CD14-positive monocyte (primary cell): ENCODE data around the gene GPR34. TPM values are rescaled to one million over a fixed set of nuclear protein-coding genes. Genes with fewer than 3 reads are reported as not detected.

Experiments used
- DNase-seq, 3 donors: peaks; one replicate each; pipeline ENCODE4 v3.0.0-alpha.2; 2011 to 2022
- H2AFZ ChIP-seq: 2 replicates; pipeline ENCODE4 v1.6.0; 2012; ENCODE audit warnings: mild to moderate bottlenecking, low read depth, low read length, inconsistent platforms; ENCODE audit not compliant: insufficient read depth, poor library complexity, severe bottlenecking
- H3K27ac ChIP-seq, 2 donors: 1 replicate in 1 of 2; 2 replicates in 1 of 2; pipeline ENCODE4 v1.5.1; 2012 to 2013; ENCODE audit warnings: low read length in 2 of 2, control low read depth in 1 of 2, inconsistent platforms in 1 of 2, low read depth in 1 of 2, mild to moderate bottlenecking in 1 of 2
- H3K27me3 ChIP-seq, 2 donors: one replicate each; pipeline versions ENCODE4 v1.6.0 to v1.6.1; 2011 to 2013; ENCODE audit warnings: low read length in 2 of 2; ENCODE audit not compliant: control insufficient read depth in 2 of 2, insufficient read depth in 2 of 2
- H3K36me3 ChIP-seq, 2 donors: replicated peaks in 1 of 2; 1 replicate in 1 of 2; 2 replicates in 1 of 2; pipeline versions ENCODE4 v1.5.1 to v1.6.1; 2012 to 2013; ENCODE audit warnings: low read length in 2 of 2, control low read depth in 1 of 2, inconsistent platforms in 1 of 2, mild to moderate bottlenecking in 1 of 2; ENCODE audit not compliant: insufficient read depth in 2 of 2, control insufficient read depth in 1 of 2
- H3K4me1 ChIP-seq, 2 donors: 1 replicate in 1 of 2; 2 replicates in 1 of 2; pipeline versions ENCODE4 v1.5.1 to v1.6.1; 2012 to 2013; ENCODE audit warnings: low read length in 2 of 2, control low read depth in 1 of 2, inconsistent platforms in 1 of 2, mild to moderate bottlenecking in 1 of 2, moderate library complexity in 1 of 2; ENCODE audit not compliant: insufficient read depth in 2 of 2, control insufficient read depth in 1 of 2
- H3K4me2 ChIP-seq: replicated peaks from 2 replicates; pipeline ENCODE3; 2012; ENCODE audit warnings: low read length, moderate library complexity, mild to moderate bottlenecking; ENCODE audit not compliant: poor library complexity, severe bottlenecking; ENCODE audit errors: extremely low read depth
- H3K4me3 ChIP-seq, 3 experiments: fragments of 200-600 bp in 1 of 3; sonication (generic) in 1 of 3; replicated peaks in 1 of 3; 1 replicate in 2 of 3; 2 replicates in 1 of 3; pipeline ENCODE4 v1.5.1; 2011 to 2013; ENCODE audit warnings: low read length in 3 of 3, mild to moderate bottlenecking in 3 of 3, control low read depth in 2 of 3, low read depth in 2 of 3, inconsistent platforms in 1 of 3, moderate library complexity in 1 of 3
- H3K79me2 ChIP-seq: 2 replicates; pipeline ENCODE4 v1.6.0; 2012; ENCODE audit warnings: mild to moderate bottlenecking, control low read depth, inconsistent platforms, low read length, moderate library complexity; ENCODE audit not compliant: insufficient read depth
- H3K9ac ChIP-seq: 2 replicates; pipeline ENCODE4 v1.6.0; 2017; ENCODE audit warnings: low read length, mild to moderate bottlenecking; ENCODE audit not compliant: insufficient read depth, poor library complexity, severe bottlenecking
- H3K9me3 ChIP-seq, 2 donors: replicated peaks in 1 of 2; 1 replicate in 1 of 2; 2 replicates in 1 of 2; pipeline versions ENCODE4 v1.5.1 to v1.6.1; 2012 to 2013; ENCODE audit warnings: low read length in 2 of 2, control low read depth in 1 of 2; ENCODE audit not compliant: control insufficient read depth in 1 of 2, insufficient read depth in 1 of 2
- H4K20me1 ChIP-seq: 2 replicates; pipeline ENCODE4 v1.6.0; 2012; ENCODE audit warnings: mild to moderate bottlenecking, low read length, control low read depth, moderate library complexity; ENCODE audit not compliant: insufficient read depth
- H3K27ac Mint-ChIP-seq, 7 donors: one replicate each; pipeline ENCODE4 v1.8.0; 2020; ENCODE audit warnings: mild to moderate bottlenecking in 7 of 7, mixed read lengths in 7 of 7, moderate library complexity in 6 of 7, inconsistent platforms in 2 of 7
- H3K27me3 Mint-ChIP-seq, 3 donors: one replicate each; pipeline ENCODE4 v1.8.0; 2021 to 2022; ENCODE audit warnings: low read depth in 3 of 3, mild to moderate bottlenecking in 3 of 3, mixed read lengths in 3 of 3, moderate library complexity in 3 of 3, inconsistent platforms in 1 of 3
- H3K36me3 Mint-ChIP-seq, 2 donors: one replicate each; pipeline ENCODE4 v1.8.0; 2020; ENCODE audit warnings: mixed read lengths in 2 of 2, inconsistent platforms in 1 of 2, mild to moderate bottlenecking in 1 of 2
- H3K4me1 Mint-ChIP-seq: one replicate; pipeline ENCODE4 v1.8.0; 2020; ENCODE audit warnings: mild to moderate bottlenecking, mixed read lengths
- H3K4me3 Mint-ChIP-seq, 2 donors: one replicate each; pipeline ENCODE4 v1.8.0; 2020; ENCODE audit warnings: mild to moderate bottlenecking in 2 of 2, mixed read lengths in 2 of 2, moderate library complexity in 1 of 2
- H3K9me3 Mint-ChIP-seq, 7 donors: one replicate each; pipeline ENCODE4 v1.8.0; 2020 to 2022; ENCODE audit warnings: mixed read lengths in 7 of 7, mild to moderate bottlenecking in 6 of 7, moderate library complexity in 6 of 7, inconsistent platforms in 2 of 7
- WGBS: methylation state at CpG from one replicate; pipeline ENCODE4 v1.1.5; 2013; ENCODE audit warnings: missing lambda C conversion rate; ENCODE audit not compliant: insufficient coverage; 5-methylcytosine and 5-hydroxymethylcytosine counted together
- intact Hi-C, 2 donors: fragments of 100-400 bp; cut with micrococcal nuclease; formaldehyde crosslinking; loops; one replicate each; pipeline versions ENCODE4 v1.15.0 to v1.15.1; 2023
- polyA plus RNA-seq, 3 donors: library from polyadenylated mRNA; depleted of rRNA in 1 of 3; unstranded in 2 of 3; stranded (reverse) in 1 of 3; fragments of 300-500 nt in 2 of 3; fragments of >200 nt in 1 of 3; fragmentation: Illumina TruSeq in 2 of 3; gene quantifications; 1 replicate in 2 of 3; 2 replicates in 1 of 3; pipeline ENCODE4 v1.2.3, GENCODE V29; 2012 to 2021
- TF ChIP-seq, protein P1 (sequence below): fragments of 200-600 bp; IDR thresholded peaks from one replicate; pipeline ENCODE4 v1.8.0; 2022; ENCODE audit warnings: antibody characterized with exemption, mild to moderate bottlenecking

The GPR34 gene
- polyA plus RNA-seq, 3 donors = 6.1 to 20.3 (median 14.8) TPM

GRCh38 chrX:41723826-41724225, 35.1 kb downstream of the GPR34 start, which contains the start of gene GPR82:
Gene GPR82, plus strand, starts transcription at chrX:41724181. Its CDS starts 2,846 bp downstream, at chrX:41727027.
- Histone ChIP-seq H3K9me3 (peaks cover 5 to 6% of the 10 kb centered on the region in 2 donors), H3K27ac (peak within 1 kb of the TSS in 1 of 2 donors; percentile 63), H3K4me1 (peaks cover 36 to 50% of the 10 kb centered on the region in 2 donors), H3K9ac (no peak within 1 kb of the TSS), H3K79me2 (no peaks in the 10 kb centered on the region), H3K4me3 (peak within 1 kb of the TSS; percentile 5 to 54 (median 30)), H3K27me3 (peaks cover 0 to 6% of the 10 kb centered on the region in 2 donors), H3K36me3 (no peaks in the 10 kb centered on the region), H4K20me1 (no peaks in the 10 kb centered on the region), H3K4me2 (peak within 1 kb of the TSS; percentile 41), H2AFZ (no peak within 1 kb of the TSS)
- peak within 1 kb of the TSS in 1 of 2 donors; percentile 60 for H3K4me3 Mint-ChIP-seq
- intact Hi-C loops = no loop called here
- peaks cover 47% of the 10 kb centered on the region for H3K4me1 Mint-ChIP-seq
- H3K9me3 Mint-ChIP-seq = peaks cover 4 to 10% (median 9%) of the 10 kb centered on the region in 7 donors
- TF ChIP-seq, protein P1, sequence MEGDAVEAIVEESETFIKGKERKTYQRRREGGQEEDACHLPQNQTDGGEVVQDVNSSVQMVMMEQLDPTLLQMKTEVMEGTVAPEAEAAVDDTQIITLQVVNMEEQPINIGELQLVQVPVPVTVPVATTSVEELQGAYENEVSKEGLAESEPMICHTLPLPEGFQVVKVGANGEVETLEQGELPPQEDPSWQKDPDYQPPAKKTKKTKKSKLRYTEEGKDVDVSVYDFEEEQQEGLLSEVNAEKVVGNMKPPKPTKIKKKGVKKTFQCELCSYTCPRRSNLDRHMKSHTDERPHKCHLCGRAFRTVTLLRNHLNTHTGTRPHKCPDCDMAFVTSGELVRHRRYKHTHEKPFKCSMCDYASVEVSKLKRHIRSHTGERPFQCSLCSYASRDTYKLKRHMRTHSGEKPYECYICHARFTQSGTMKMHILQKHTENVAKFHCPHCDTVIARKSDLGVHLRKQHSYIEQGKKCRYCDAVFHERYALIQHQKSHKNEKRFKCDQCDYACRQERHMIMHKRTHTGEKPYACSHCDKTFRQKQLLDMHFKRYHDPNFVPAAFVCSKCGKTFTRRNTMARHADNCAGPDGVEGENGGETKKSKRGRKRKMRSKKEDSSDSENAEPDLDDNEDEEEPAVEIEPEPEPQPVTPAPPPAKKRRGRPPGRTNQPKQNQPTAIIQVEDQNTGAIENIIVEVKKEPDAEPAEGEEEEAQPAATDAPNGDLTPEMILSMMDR = no peak
- H3K36me3 Mint-ChIP-seq = peaks cover 4% of the 10 kb centered on the region in 2 donors
- H3K27me3 Mint-ChIP-seq = peaks cover 0 to 5% (median 1%) of the 10 kb centered on the region in 3 donors
- WGBS = no CpG with 5 or more reads among the region's 2 CpGs
- peak; percentile 45 to 52 (median 49) for DNase-seq
- peak within 1 kb of the TSS in 6 of 7 donors; percentile 63 to 86 (median 76) for H3K27ac Mint-ChIP-seq

DNA sequence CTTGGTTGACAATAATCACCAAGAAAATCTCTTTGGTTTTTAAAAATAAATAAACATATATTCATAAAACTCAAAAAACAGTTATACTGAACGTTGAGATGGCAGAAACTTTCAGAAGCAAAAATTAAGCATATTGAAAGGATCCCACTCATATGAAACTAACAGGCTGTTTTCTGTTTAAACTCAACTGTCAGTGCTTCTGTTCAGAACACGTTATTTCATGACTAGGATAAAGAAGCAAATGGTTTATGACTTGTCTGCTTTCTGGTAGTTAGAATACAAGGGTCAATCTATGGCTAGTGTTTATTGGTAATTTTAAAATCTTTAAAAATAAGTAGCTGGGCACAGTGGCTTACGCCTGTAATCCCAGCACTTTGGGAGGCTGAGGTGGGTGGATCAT, 39.4 kb downstream of the GPR34 start:
- TF ChIP-seq, protein P1 = no peak
- Mint-ChIP-seq H3K4me1 (peaks cover 25% of the 10 kb centered on the region), H3K27me3 (peaks cover 0 to 4% (median 1%) of the 10 kb centered on the region in 3 donors), H3K36me3 (peaks cover 1 to 4% of the 10 kb centered on the region in 2 donors), H3K4me3 (no peak overlapping the region), H3K9me3 (no peaks in the 10 kb centered on the region), H3K27ac (no peak overlapping the region)
- Histone ChIP-seq H3K4me1 (peaks cover 7 to 14% of the 10 kb centered on the region in 2 donors), H3K36me3 (no peaks in the 10 kb centered on the region), H3K79me2 (no peaks in the 10 kb centered on the region), H3K9ac (no peak overlapping the region), H2AFZ (no peak overlapping the region), H3K4me2 (no peak overlapping the region), H3K9me3 (no peaks in the 10 kb centered on the region), H4K20me1 (no peaks in the 10 kb centered on the region), H3K4me3 (no peak overlapping the region), H3K27me3 (peaks cover 0 to 6% of the 10 kb centered on the region in 2 donors), H3K27ac (no peak overlapping the region)
- intact Hi-C loops = no loop called here
- DNase-seq = no peak
- WGBS = no CpG with 5 or more reads among the region's 3 CpGs
